ENCODE data around the gene NAAA.
"Not testable (repeated sequence)": the region's sequence is repeated elsewhere in the genome, so short reads cannot be mapped to it uniquely, and the experiment has no call there.

Gene NAAA

GRCh38 chr4:75916091-75916661 is 24.6 kb downstream of the NAAA start:
- no peak for DNase-seq

DNA sequence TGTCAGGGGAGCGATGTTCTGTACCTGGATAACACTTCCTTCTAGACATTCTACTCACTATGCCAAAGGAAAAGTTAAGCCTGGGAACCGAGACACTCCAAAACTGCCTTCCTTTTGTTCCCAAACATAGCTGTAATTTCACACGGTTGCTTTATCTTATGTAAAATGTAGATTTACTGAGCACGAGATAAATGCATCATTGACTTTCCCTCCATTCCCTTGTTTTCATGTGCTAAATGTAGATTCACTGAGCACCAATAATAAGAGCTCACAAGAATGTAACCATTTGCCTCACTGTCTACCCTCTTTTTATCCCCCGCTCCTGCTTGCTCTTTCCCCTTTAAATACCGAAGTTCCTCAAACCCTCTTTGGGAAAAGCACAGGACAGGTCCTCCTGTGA is 27.8 kb downstream of the NAAA start:
- no peak for DNase-seq

DNA sequence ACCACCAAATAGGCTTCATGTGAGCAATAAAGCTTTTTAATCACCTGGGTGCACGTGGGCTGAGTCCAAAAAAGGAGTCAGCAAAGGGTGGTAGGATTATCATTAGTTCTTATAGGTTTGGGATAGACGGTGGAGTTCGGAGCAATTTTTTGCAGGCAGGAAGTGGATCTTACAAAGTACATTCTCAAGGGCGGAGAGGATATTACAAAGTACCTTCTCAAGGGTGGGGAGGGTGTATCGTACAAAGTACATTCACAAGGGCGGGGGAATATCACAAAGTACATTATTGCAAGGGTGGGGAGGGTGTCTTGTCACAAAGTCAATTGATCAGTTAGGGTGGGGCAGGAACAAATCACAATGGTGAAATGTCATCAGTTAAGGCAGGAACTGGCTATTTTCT is 30.0 kb downstream of the NAAA start:
- DNase-seq, result not testable (repeated sequence)

- DNase-seq, result no peak
These were observed 31.4 kb downstream of the NAAA start for GRCh38 chr4:75909405-75909804.

DNA sequence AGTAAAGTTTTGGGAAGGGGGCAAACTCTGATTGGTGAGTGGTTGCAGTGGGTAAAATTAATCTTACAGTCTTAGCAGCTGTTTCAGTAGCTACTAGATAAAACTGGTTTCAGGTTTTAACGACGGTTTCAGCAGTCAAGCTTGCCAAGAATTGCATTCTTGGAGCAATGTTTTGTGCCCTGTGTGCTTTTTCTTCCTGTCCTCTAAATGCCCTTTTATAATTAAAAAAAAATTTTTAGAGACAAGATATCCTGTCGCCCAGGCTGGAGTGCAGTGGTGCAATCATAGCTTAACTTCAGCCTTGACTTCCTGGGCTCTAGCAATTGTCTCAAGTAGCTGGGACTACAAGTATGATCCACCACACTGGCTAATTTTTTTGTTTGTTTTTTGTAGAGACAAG is 32.3 kb downstream of the NAAA start:
- DNase-seq, result no peak

DNA sequence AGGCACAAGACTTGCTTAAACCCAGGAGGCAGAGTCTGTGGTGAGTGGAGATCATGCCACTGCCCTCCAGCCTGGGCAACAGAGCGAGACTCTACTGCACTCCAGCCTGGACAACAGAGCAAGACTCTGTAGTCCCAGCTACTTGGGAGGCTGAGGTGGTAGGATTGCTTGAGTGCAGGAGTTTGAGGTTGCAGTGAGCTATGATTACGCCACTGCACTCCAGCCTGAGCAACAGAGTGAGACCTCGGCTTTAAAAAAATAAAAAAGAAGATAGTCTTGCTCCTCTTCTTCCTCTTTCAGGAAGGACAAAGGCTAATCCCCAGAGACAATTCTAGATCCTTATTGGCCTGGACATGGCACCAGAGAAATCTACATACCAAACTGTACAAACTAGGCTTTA is 32.8 kb downstream of the NAAA start:
- DNase-seq, result no peak

- no peak for DNase-seq
These were observed 36.7 kb downstream of the NAAA start for GRCh38 chr4:75904076-75904475.

GRCh38 chr4:75902352-75902751 is 38.5 kb downstream of the NAAA start, which contains the start of gene PPEF2:
PPEF2 (minus strand) TSS chr4:75902452; CDS start chr4:75896325, 6,127 bp downstream.
- DNase-seq, result no peak

DNA sequence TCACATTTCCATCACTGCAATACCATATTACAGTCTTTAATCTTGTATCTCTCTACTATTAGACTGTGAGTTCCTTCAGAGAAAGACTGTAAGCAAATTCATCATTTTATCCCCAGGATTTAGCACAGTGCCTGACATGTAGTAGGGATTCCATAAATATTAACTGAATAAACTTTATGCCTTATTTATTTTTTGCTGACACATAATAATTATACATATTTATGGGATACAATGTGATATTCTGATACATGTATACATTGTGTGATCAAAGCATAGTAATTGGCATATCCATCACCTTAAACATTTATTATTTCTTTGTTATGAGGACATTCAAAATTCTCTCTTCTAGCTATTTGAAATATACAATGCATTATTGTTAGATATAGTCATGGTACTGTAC is 42.3 kb downstream of the NAAA start:
- no peak for DNase-seq

GRCh38 chr4:75895744-75896314 is 45.0 kb downstream of the NAAA start:
- DNase-seq, result no peak

GRCh38 chr4:75892508-75892907 is 48.3 kb downstream of the NAAA start:
- DNase-seq, result no peak

DNA sequence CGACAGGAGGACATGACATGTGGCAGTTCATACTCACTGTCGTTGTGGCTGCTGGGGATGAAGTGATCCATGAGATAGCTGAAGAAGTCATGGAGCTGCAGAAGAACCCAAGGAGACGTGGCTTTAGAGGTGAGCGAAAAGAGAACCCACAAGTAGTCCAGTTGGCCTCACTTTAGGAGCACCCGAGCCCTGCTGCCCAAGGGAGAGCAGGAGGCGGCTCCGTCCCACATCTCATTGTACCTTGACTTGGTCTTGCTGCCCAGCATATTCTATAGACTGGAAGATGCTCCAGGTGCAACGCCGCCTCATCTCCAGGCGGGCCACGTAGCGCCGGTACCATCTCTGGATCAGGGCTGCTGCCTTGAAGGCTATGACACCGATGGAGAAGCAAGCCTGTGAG is 49.2 kb downstream of the NAAA start:
- no peak for DNase-seq

DNA sequence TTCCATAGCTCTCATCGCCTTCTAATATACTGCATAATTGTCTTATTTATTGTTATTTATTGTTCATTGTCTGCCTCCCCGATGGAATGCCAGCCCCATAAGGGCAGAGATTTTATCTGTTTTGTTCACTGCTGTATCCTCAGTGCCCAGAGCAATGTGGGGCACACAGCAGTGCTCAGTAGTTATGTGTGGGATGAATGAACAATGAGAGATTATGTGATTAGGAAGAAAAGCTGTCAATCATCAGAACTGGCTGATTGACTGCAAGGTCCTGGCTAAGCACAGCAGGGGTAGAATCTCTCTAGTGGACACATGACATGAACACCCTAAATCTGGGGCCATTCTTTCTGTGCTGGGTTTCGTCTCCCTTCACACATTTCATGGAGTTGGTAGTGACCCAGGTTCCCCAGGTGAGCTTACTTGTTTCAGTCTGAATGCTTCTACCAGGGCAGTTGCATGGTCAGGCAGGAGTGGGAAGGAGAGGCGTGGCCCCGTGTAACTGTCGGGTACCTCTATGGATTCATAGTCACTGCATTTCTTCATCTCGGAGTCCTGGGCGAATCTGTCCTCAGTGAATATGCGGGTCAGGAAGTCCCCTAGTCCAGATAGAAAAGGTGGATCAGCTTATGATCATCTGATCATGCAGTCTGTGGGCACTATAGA is 51.1 kb downstream of the NAAA start:
- no peak for DNase-seq

DNA sequence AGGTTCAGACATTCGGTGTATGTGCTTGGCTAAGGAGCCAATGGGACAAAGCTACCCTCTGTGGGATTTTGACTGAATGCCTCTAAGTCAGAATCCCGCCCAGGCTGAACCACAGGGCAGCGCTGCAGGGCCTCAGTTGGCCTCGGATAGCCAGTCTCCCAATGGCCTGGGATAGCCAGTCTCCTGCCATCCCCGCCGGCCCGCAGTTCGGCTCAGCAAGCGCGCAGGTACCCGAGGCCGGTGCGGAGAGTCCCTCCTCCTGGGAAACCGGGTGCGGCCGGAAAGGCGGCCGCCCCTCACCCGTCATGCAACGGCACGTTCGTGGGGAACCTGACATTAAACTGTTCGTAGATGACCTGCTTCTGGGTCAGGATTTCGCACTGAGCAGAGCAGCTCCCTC is 54.7 kb downstream of the NAAA start:
- no peak for DNase-seq

DNA sequence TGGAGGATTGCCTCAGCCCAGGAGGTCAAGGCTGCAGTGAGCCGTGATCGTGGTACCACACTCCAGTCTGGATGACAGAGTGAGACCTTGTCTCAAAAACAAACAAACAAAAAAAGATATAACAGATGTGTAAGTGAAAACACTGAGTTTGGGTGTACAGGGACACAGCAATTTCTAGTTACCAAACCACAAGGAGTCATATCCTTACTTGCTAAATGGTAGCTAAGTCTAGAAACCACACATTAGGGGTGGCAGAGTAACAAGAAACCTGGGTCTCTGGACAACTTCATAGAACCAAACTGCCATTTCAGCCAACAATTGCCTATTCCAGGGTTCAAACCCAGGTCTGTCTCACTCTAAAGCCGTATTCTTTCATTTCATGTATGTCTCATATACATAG is 59.3 kb downstream of the NAAA start:
- no peak for DNase-seq

- DNase-seq, result no peak
These were observed 60.5 kb downstream of the NAAA start for GRCh38 chr4:75880278-75880677.

- no peak for DNase-seq
These were observed 62.5 kb downstream of the NAAA start for GRCh38 chr4:75878246-75878756.

DNA sequence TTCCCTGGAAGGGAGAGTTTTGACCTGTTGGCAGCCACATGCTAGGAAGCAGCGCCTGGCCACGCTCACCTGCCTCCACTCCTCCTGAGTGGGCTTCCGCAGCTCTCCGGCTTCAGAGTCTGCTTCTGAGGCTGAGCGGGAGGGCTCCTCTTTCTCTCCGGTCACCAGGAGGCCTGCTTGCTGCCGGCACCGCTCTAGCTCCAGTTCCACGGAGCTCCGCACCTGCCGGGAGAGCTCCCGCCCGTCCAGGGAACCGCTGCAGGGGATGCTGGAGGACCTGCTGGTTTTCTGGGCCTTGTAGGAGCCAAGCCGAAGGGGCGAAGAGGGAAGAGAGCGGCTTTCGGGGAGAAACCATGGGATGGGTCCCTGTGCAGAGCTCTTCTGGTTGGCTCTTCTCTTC is 64.6 kb downstream of the NAAA start:
- DNase-seq, result no peak

GRCh38 chr4:75869100-75869499 is 71.7 kb downstream of the NAAA start:
- DNase-seq, result no peak

DNA sequence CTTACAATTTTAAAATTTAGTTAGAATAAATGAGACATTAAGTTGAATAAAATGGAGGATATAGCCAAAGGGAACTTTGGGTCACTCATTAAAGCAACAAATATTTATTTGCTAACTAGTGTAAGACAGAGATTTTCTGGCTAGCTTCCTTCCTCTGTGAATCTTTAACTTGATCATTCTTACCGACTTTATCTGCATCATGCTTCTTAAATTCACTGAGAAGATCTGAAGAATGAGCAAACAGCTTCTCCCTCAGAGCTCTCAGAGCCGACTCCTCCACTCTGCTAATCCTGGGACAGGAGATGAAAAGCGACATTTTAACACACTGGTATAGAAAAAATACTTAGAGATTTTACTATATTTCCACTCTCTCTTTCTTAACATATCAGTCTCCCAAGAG is 73.7 kb downstream of the NAAA start:
- no peak for DNase-seq
